ENCODE results near the gene SHISA7.

- TF ChIP-seq CTCF (conservative IDR thresholded peaks at IDR 0.05; ENCODE audit: low read length), result no peak
- no peak for TF ChIP-seq EZH2phosphoT487 (IDR thresholded peaks at IDR 0.05; ENCODE audit: borderline replicate concordance, low read depth, low read length)
Observed at GRCh38 chr19:55389386-55390317, 53.4 kb downstream of the SHISA7 start.
